SKM-1 treated with dmso at 0.1 percent for 144 hours (cell line): ENCODE measurements around the gene TRANK1.

ENCODE experiments used
- DNase-seq: peaks from one replicate; lab custom pipeline; 2025; ENCODE audit not compliant: unreplicated experiment; lab: John Stamatoyannopoulos, UW

Gene TRANK1

GRCh38 chr3:36804295-36805055 is 140.4 kb downstream of the TRANK1 start:
- no peak for DNase-seq

GRCh38 chr3:36803091-36803791 is 141.6 kb downstream of the TRANK1 start:
- DNase-seq: no peak

- no peak for DNase-seq
These were observed 144.2 kb downstream of the TRANK1 start for GRCh38 chr3:36800533-36801116.

GRCh38 chr3:36796881-36797280 is 148.0 kb downstream of the TRANK1 start:
- DNase-seq: no peak

GRCh38 chr3:36796161-36796560 is 148.7 kb downstream of the TRANK1 start:
- no peak for DNase-seq

GRCh38 chr3:36795622-36796021 is 149.2 kb downstream of the TRANK1 start:
- DNase-seq: no peak

- DNase-seq: peak; percentile 2
These were observed 152.5 kb downstream of the TRANK1 start for GRCh38 chr3:36792342-36792741.

GRCh38 chr3:36790765-36791164 is 154.1 kb downstream of the TRANK1 start:
- no peak for DNase-seq

- peak; percentile 57 for DNase-seq
These were observed 157.6 kb downstream of the TRANK1 start for GRCh38 chr3:36786921-36787890.

- DNase-seq: no peak
These were observed 160.7 kb downstream of the TRANK1 start for GRCh38 chr3:36784138-36784635.

- DNase-seq: no peak
These were observed 167.2 kb downstream of the TRANK1 start for GRCh38 chr3:36777424-36778218.
